CD4-positive, alpha-beta T cell treated with Interleukin-15 for 4 hours (primary cell): ENCODE results near the gene SERPINB12.

Source experiments
- DNase-seq: peaks from one replicate; pipeline ENCODE4 v3.0.0-alpha.2; 2020; ENCODE audit warnings: low spot score

Gene SERPINB12, protein sequence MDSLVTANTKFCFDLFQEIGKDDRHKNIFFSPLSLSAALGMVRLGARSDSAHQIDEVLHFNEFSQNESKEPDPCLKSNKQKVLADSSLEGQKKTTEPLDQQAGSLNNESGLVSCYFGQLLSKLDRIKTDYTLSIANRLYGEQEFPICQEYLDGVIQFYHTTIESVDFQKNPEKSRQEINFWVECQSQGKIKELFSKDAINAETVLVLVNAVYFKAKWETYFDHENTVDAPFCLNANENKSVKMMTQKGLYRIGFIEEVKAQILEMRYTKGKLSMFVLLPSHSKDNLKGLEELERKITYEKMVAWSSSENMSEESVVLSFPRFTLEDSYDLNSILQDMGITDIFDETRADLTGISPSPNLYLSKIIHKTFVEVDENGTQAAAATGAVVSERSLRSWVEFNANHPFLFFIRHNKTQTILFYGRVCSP

DNA sequence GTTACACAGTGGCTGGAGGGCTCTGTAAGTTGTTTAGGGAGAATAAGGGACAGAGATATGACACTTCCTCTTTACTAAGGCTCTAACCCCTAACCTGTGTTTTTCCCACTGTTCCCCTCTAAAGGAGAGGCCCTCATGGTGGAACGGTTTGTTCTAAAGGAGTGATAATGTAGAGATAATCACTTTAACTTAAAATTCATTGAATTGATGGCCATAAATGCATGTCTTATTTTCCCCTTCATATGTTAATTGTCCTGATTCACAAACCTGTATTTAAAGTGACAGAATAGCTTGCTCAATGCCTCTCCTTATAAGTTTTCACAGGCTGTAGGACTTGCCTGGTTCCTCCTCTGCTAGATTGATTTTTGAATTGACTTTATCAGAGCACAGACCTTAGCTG lies at the start of gene SERPINB12:
SERPINB12 (plus strand) TSS at position 301 of the 400 bp plus-strand sequence. CDS start 13,791 bp downstream, outside the sequence.
- DNase-seq: no peak

DNA sequence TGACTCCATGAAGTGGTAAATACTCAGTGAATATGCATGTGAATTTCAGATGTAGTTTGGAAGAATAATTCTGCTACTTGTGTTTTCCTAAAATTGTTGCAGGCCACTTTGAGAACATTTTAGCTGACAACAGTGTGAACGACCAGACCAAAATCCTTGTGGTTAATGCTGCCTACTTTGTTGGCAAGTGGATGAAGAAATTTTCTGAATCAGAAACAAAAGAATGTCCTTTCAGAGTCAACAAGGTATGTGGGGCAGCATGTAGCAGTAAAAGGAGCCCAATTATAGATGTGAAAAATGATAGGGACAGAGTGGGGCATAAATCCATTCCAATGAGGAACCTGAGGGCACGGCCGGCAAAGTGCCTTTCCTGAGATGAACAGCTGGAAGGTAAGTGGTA lies 49.3 kb upstream of the SERPINB12 start:
- DNase-seq: no peak

DNA sequence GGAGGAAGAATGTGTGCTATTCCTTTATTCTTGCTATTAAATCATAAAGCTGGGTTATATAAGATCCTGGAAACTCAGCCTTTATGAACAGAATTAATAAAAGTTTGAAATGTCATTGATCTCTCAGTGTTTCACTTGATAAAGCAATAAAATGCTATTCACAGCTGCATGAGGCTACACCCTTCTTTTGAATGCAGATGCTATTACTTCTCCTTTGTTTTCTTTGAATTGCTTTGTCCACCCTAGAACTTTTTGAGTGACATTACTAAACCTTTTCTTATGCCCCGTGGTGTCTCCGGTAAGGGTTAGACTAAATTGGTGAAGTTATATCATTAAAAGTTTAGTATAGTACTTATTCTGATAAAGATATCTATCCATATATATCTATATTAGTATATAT lies 46.5 kb upstream of the SERPINB12 start:
- no peak for DNase-seq

DNA sequence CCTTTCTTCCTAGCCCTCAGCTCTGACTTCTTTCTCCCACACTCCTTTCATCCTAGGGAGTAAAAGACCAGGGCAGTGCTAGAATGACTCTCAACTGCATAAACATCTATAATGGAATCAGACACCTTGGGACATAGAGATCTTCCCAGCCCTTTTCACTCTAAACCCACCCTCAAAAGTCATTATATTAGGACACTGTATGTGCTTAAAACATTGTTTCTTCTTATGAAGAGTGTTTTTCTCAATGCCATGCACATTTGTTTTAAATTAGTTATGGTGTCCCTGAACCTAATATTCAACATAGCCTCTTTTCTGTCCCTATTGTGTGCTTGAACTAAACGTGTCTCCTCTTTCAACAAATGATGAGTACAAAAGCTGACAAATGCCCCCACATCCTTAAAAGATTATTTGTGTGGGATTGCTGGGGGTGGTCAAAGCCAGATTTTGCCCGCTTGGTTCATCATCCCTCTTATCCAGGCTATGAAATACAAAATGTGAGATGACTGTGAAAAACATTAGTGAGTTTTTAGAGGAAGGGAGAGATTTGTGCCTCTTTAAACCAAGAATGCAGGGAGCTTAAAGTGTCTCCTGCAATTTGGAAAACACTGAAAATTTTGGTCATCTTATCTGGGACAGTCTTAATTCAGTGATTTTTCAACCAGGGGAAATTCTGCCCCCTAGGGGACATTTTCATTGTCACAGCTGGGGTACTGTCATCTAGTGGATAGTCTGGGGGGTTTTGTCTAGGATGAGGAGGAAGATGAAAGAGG lies 36.4 kb upstream of the SERPINB12 start:
- DNase-seq: peak; percentile 16

DNA sequence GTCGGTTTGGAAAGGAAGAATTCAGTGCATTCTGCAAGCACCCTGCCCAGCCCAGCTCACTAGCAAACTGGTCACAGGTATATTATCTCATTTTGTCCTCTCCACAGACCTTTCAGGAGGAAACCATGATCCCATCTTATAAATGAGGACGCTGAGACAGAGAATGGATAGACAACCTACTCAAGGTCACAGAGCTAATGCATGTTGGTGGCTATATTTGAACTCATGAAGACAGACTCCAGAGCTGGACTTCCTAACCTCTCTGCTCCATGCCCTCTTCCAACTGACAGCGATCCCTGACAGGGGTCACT lies 35.9 kb upstream of the SERPINB12 start:
- DNase-seq: no peak

DNA sequence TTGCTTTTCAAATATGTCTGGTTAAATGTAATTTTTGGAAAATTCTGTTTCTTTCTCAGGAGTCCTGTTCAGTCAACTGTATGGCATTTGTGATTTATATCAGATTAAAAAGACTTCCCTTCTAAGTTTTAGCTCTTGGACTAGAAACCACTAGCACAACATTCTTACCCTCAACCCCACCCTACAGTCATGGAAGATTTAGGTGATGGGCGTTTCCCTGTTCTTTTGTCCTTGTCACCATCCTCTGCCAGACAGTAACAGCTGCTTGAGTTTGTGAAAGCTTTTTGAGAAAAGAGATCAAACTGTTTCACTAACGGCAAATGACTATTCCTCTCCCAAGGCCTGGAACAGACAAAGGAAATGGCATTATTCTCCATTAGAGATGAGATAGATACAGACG lies 33.6 kb upstream of the SERPINB12 start:
- DNase-seq: no peak

DNA sequence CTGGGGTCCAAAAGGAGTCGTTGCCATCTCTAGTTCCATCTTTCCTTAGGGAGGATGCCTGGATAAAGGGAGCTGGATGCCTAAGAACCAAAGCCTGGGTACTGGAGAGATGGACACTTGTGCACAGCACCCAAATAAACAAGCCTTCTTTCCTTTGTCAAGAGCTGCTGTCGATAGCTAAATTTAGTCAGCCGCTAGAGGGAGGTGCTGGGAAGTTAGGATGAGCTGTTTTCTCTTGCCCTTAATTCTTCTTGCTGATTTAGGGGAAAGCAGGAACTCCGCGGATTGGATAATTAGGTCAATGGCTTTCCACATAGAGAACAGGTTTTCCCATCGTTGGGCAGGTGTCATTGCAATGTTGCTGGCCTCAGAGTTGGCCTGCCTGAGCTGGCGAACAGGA lies 30.9 kb upstream of the SERPINB12 start:
- DNase-seq: no peak

DNA sequence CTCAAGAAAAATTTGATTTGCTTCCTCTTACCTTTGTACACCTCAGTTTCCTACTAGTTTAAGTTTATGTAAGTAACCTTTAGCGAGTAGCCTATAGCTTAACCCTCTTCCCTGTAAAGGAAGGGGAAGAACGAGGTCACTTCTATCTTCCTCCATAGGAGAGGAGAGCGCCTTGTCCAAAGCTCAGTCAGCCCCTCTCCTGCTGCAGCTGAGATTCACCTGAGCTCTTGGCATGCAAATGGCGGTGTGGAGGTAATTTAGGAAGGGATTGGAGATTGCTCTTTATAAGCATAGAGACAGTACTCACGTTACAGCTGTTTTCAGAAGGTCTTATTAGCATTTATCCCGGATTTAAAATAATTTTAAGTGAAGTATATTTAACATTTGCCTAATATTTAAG lies 27.8 kb upstream of the SERPINB12 start:
- DNase-seq: no peak

DNA sequence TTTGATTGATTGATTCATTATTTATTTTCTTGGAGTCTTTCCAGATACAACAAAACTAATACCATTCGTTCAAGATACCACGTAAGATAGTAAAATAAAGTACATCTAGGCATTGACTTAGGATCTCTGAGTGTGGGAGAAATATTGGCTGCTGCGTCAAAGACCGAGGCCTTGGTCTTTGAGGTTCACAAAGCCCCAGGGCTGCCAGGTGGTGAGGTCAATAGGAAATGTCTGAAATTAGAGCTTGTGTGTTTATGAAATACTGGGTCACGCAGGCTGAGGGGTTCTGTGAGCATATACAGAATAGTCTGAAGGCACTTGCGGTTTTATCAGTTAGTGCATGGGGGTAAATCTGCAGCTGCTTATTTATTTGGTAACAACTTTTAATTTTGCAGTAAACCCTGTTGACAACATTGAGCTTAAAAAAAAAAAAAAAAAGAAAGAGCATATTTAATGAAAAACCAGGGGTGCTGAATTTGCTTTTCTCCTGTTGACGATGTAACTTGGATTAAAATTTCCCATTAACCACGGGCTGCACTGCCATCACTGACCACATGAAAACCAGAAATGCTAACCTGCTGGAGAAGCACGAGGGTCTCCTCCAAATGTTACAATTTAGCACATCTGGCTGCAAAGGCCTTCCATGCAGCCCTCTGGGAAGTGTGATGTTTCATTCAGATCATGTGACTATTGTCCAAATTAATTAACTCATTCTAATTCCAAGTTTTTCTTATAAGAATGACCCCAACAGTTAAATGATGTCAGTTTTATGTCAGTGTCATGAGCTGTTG lies 27.1 kb upstream of the SERPINB12 start:
- DNase-seq: no peak

DNA sequence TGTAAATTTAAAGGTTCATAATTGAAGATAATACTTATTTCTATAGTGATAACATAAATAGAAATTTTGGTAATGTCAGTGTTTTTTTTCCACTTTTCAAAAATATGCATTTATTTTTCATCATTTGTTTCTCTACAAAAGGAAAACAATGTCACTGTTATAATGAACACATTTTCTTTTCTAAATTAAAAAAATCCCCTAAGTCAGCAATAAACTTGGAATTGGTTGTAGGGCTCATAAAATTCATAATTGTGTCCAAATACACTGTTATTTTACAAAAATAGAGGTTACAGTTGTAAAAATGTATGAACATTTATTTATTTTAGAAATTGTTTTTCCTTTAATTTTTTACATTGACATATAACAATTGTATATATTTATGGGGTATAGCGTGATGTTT lies 26.4 kb upstream of the SERPINB12 start:
- DNase-seq: no peak

DNA sequence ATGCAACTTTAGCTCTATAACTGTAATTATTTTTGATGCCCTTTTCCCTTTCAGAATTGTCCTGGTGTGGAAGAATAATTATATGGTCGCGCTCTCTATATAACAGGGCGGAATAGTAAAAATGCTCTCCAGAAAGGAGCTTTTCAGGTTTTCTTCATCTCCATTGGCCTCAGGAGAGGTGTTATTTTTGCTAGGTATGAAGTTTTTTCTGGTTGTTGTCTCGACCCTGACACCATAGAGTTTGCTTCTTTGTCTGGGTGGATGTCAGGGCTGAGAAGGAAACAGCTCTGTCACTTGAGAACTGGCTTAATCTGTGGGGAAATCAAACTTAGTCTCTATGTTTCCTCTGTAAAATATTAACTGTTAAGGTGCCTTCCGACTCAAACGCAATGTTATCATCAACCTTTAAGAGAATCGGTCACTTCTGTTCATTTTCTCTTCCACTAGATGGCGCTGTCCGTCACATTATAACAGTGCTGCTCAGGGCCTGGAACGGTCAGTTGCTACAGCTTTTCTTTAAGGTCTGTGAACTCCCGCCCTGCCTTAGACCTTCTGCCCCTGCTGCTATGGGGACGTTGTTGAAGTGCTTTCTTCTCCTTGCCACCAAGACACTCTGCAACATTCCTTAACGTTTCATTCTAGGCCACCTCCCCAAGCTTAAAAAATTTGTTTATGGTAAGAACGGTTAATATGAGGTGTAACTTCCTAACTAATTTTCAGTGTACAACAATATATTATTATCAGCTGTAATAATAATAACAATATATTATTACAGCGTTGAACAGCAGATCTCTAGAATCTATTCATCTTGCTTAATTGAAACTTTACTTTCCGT lies 23.8 kb upstream of the SERPINB12 start:
- peak; percentile 65 for DNase-seq

DNA sequence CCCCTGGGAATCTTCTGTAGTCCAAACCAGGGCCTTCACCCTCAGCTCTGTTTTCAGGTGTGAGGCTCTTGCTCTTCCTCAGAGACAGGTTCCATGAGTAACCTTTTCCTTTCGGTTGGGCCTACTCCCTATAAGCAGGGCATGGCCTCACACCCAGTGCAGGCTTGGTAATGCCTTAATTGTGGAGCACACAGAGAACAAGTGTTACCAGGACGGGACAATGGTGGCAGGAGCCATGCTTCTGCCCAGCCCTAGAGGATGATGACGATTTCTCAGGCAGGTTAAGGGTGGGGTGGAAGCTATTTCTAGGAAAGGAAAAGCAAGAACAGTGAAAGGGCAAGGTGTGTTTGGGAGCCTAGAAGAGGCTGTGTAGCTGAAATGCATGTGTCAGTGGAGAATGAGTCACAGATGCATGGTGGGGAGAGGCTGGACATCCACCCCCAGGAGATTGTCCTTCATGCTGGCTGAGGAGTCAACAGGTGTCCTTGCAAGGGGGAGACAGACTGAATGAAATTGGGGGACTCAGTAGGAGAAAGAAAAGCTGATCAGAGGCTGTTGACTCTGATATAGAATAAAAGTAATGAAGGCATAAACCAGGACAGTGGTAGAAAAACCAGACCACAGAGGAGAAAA lies 22.0 kb upstream of the SERPINB12 start:
- DNase-seq: no peak

DNA sequence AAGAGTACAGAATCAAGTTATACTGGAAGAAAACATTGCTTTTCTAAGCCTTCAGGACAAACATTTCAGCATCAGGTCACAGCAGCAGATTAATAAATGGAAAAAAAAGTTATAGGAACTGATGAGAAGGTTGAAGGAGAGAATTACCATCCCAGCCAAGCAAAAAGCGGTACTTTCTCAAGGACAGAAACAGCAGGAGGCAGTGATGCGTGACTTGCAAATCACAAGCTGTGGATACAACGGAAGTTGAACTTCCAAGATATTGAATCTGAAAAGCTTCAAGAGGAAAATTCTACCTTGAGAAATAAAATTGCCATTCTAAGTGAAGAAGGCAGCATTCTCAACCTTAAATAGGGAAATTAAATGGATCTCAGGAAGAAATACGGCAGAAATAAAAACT lies 18.5 kb upstream of the SERPINB12 start:
- DNase-seq: no peak

DNA sequence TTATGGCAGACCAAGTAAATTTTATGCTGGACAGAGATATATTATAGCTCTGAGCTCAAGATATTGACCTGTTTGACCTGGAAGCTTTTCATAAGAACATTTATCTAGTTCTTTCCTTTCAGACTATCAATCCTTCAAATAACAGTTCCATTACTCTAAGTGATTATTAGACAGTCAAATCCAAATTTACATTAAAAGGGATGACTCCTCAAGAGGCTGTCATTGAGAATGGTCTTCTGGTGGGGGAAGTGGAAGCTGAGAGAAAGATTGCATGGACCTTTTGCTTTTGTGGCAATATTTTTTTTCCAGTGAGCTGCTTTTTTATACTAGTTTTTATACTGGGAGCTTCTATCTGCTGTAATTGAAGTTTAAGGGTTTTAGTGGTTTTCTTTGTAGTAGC lies 14.9 kb upstream of the SERPINB12 start:
- no peak for DNase-seq

DNA sequence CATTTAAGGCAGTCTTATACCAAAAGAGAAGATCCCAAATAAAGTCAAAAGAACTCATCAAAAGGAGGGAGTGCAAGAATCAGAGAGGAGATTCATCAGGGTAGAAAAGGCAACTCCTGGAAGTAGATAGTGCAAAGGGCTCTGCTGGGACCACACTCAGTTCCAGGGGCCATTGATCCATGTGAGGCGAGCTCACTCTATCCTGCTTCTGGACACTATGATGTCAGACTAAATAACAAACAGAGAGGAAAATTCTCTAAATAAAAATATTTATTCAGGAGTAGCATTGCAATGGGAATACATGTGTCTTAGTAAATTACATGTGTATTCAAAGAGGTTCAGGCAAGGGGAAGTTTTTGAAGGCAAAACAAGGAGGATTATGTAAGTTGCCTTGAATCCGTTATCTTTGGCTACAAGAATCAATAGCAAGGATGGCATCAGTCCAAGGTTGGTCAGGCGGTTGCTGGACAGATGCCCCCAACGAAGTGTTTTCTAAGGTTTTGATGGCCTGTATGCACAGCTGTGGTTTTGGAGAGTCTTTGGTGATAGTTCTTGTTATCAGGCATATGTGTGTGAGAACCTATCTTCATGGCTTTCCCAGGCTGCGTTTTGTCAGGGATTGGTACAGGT lies 13.2 kb upstream of the SERPINB12 start:
- no peak for DNase-seq

DNA sequence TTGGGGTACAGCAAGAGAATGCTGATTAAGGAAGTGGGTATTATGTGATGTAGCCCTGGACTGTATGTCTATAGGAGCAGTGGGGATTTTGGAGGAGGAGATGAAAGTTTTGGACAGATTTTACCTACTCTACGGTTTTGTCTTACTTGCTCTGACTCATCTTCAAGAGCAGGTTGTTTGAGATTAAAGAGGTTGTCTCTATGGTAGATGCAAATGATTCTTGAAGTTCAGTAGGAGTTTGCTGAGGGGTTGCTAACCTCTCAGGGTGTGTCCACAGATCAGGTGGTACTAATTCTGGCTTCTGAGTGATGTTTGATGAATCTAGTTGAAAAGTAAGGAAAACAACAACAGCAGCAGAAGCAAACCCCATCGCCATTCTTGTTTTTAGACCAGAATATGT lies 9.7 kb upstream of the SERPINB12 start:
- no peak for DNase-seq

DNA sequence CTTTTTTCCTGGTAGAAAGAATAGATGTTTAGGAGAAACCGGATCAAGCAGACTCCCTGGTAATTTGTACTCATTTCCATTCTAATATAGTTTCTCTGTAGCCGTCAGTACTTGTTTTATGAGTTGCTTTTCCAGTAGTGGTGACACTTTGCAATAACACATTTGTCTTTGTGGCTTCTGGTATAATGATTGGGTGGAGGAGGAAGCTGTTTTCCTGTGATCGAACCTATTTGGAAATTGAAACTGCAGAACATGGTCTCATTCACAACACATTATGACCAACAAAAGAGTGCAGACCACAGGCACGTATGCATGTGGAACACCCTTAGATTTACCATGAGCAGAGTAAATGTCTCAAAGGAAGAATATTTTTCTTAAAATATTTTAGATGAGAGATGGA lies 7.6 kb upstream of the SERPINB12 start:
- DNase-seq: no peak

DNA sequence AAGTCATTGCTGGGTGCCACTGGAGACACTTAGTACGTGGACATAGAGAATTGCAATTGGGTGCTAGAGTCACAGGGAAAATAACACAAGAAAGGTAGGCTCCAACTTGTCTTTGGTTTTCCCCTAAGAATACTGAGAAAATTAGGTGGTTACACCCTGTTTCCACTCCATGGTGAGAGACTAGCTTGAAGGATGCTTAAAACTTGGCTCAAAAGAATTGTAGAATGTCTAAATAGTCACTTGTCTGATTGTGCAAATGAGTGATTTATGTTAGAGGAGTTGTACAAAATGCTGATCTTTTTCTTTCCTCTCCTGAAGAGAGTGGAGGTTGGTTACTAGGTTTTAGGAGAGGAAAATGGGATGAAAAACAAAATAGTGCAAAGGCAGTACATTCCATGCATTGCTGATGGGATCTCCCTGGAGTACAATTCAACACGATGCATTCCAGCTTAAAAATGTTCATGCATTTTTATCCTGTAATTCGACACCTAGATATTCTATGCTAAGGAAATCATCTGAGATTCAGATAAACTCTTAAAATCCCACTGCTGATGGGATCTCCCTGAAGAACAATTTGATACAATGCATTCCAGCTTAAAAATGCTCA lies 2.2 kb upstream of the SERPINB12 start:
- DNase-seq: no peak

DNA sequence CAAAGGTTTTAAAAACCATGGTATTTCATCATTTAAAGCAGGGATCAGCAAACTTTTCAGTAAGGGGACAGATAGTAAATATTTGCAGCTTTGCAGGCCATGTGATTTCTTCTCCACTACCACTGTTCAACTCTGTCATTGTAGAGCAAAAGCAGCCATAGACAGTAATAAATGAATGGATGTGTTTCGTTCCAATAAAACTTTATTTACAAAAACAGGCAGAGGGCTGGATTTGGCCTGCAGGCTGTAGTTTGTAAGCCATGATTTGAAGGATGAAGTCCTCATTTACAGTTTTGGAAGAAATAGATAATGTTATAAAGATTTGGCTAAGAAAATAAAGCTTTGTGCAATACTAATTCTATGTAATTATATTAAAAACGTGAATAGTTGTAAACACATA lies 1.8 kb downstream of the SERPINB12 start:
- DNase-seq: no peak

DNA sequence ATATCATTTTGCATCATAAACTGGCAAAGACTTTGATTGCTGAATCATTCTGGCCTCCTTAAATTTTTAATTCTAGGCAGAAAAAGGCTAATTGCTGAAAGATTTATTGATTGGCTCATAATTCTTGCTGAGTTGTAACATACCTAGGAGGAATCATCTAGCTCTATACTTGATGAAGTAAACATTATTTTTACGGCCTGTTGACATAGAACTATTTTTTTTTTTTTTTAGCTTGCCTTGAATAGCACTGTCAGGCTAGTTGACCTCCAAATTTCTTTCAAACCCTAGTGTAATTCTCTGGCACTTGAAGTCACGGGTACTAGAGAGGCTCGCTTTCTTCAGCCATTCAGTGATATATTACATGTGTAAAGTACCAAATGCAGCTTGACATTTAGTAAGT lies 2.8 kb downstream of the SERPINB12 start:
- DNase-seq: no peak

DNA sequence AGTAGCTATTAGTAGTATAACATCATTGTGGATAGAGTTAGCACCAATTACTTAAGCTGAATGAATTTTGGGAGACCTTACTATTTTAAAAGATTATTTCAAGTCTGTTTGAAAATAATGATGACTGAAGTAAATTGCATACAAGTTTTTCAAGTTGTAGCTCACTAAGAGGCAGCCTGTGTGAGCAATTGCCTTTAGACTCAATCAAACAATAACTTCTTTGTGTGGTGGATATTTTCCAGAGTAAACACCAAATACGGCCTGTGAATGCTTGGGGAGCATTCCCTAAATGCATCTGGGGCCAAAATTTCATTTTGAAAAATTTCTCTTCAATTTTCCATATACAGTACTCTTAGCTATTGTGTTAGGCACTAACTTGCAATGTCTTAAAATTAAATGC lies 7.9 kb downstream of the SERPINB12 start:
- DNase-seq: no peak
